Measurements from ENCODE around the gene CAMKV.

- TF ChIP-seq, protein P1, sequence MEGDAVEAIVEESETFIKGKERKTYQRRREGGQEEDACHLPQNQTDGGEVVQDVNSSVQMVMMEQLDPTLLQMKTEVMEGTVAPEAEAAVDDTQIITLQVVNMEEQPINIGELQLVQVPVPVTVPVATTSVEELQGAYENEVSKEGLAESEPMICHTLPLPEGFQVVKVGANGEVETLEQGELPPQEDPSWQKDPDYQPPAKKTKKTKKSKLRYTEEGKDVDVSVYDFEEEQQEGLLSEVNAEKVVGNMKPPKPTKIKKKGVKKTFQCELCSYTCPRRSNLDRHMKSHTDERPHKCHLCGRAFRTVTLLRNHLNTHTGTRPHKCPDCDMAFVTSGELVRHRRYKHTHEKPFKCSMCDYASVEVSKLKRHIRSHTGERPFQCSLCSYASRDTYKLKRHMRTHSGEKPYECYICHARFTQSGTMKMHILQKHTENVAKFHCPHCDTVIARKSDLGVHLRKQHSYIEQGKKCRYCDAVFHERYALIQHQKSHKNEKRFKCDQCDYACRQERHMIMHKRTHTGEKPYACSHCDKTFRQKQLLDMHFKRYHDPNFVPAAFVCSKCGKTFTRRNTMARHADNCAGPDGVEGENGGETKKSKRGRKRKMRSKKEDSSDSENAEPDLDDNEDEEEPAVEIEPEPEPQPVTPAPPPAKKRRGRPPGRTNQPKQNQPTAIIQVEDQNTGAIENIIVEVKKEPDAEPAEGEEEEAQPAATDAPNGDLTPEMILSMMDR (IDR thresholded peaks at IDR 0.05; ENCODE audit: control extremely low read depth in 1 of 3, insufficient read depth in 1 of 3, low read depth in 1 of 3, low read length in 3 of 3), result no peak
- TF ChIP-seq ZNF274 (IDR thresholded peaks at IDR 0.05; ENCODE audit: borderline replicate concordance, extremely low read depth, low read length) (no peak), GABPA (IDR thresholded peaks at IDR 0.05; ENCODE audit: borderline replicate concordance, insufficient read depth, low read length) (no peak), YY1 (IDR thresholded peaks at IDR 0.05; ENCODE audit: low read depth, low read length) (no peak), SUZ12 (IDR thresholded peaks at IDR 0.05; ENCODE audit: low read length) (no peak), POLR2A (IDR thresholded peaks at IDR 0.05; ENCODE audit: control extremely low read depth in 1 of 2, low read depth in 2 of 2, low read length in 2 of 2) (no peak), RBBP5 (IDR thresholded peaks at IDR 0.05; ENCODE audit: borderline replicate concordance, low read depth, low read length) (no peak), POLR2AphosphoS5 (IDR thresholded peaks at IDR 0.05; ENCODE audit: low read depth, low read length) (no peak), ASH2L (IDR thresholded peaks at IDR 0.05; ENCODE audit: low read length) (no peak), CHD1 (IDR thresholded peaks at IDR 0.05; ENCODE audit: low read depth, low read length) (no peak), EZH2 (IDR thresholded peaks at IDR 0.05; ENCODE audit: low read depth, low read length, severe bottlenecking) (no peak)
Observed at GRCh38 chr3:49901366-49902339, 31.9 kb upstream of the CAMKV start.
